NOMO-1 (cell line): Measurements from ENCODE around the gene CD200R1.

Experiments
- DNase-seq, 2 experiments: peaks; one replicate each; lab custom pipeline; 2025; ENCODE audit not compliant: unreplicated experiment in 2 of 2; lab: John Stamatoyannopoulos, UW

Gene CD200R1

DNA sequence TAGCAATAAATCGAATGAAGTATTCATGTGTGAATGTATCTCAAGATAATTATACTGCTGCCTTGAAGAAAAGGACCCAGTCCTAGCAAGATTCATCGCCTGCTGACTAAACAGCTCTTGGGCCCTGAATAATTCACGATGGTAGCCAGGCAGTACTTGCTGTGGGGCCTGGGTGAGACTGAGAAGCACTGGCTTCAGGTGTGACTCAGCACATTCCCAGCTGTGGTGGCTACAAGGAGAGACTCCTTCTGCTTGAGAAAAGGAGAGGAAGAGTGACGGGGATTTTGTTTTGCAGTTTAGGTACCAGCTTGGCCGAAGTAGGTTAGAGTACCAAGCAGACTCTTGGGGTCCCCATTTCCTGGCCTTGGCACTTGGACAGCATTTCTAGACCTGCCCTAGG lies 80.6 kb downstream of the CD200R1 start:
- DNase-seq: no peak

DNA sequence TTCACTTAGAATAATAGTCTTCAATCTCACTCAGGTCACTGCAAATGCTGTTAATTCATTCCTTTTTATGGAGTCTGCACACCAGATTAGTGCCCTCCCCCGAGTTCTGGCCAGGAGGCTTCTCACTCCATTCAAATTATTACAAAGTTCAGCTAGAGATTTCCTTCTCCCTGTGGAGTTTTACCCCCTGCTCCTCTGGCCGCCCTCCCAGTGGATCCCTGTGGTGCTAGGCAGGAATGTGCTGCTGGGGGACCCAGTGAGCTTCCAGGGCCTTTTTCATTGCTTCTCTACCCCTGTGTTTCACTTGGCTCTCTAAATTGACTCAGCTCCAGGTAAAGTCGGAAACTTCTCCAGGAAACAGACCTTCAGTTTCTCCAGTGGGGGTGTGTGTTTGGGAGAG lies 85.5 kb downstream of the CD200R1 start:
- no peak for DNase-seq

DNA sequence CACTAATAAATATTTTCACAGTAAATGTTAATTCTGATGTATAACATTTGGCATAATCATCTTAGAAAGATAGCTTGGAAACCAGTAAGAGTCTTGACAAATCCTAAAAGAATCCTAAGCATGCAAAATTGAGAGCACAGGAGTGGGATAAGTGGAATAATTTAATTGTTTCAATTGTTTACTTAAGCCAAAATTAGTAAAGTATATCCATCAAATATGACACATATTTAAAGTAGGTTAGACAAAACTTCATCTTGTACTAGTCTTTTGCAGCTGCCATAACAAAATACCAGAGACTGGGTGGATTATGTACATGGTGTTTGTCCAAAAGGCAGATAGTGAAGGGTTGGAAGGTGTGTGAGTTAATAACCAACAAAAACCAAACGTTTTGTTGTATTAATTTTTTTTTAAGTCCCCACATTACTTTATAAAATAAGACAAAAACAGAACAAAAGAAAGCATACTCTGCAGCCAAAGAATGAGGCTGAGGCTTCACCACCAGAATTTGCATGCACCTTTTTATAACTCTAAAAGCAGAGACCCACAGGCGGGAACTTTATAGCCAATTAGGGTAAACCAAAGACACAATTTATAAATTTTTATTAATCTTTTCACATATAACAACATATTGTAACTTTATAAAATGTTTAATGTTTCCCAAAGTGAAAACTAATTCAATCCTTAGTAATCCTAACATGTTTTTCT lies 86.4 kb downstream of the CD200R1 start:
- no peak for DNase-seq

DNA sequence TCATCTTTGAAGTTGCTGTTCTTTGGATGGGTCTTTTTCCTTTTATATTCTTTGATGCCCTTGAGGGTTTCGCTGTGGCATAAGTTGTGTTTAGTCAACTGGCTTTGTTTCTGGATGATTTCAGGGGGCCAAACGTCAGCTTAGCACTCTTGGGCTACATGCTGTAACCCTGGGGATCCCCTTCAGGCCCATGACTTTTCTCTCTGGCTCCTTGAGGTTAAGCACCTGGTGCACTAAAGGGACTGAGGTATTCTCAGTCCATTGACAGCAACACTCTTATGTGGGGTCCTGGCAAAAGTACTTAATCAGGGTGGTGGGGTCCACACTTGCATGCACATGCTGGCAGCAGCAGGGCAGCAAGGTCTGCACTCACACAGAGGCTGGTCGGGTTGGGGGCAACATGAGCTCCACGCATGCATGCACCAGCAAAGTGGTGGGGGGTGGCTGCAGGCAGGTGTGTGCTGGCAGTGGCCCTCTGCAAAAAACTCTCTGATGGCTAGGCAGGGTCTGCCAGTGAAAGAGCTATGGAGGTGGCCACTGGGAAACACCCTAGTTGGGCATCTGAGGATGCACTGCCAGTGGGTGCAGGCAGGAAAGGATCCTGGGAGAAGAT lies 90.1 kb downstream of the CD200R1 start:
- no peak for DNase-seq

DNA sequence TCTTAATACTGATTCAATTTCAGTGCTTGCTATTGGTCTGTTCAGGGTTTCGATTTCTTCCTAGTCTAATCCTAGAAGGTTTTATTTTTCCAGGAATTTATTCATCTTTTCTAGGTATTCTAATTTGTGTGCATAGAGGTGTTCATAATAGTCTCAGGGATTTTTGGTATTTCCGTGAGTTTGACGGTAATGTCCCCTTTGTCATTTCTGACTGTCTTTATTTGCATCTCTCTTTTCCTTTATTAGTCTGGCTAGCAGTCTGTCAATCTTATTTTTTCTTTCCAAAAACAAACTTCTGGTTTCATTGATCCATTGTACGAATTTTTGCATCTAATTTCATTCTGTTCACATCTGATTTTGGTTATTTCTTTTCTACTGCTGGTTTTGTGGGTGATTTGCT lies 93.0 kb downstream of the CD200R1 start:
- DNase-seq: no peak

DNA sequence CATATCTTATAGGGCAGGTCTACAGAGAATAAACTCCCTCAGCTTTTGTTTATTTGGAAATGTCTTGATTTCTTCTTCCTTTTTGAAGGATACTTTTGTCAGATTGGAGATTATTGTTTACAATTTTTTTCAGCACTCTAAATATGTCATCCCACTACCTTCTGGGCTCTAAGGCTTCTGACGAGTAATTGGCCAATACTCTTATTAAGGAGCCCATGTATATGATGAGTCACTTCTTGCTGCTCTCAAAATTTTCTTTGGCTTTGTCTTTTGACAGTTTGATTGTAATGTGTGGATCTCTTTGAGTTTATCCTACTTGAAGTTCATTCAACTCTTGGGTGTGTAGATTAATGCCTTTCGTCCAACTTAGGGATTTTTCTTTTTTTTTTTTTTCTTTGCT lies 99.3 kb downstream of the CD200R1 start:
- peak; percentile 35 to 69 for DNase-seq

DNA sequence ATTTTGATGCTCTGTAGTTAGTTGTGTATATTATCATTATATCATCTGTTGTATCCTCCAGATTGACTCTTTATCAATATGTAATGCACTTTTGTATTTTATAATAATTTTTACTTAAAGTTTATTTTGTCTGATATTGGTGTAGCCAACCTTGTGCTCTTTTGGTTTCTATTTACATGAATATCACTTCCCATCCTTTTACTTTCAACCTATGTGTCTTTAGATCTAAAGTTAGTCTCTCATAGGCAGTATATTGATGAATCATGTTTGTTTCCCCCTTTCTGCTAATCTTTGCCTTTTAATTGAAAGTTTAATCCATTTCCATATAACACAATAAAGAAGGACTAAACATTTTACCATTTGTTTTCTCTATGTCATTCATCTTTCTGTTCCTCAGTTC lies 100.2 kb downstream of the CD200R1 start:
- peak in 1 of 2 experiments; percentile 3 for DNase-seq

DNA sequence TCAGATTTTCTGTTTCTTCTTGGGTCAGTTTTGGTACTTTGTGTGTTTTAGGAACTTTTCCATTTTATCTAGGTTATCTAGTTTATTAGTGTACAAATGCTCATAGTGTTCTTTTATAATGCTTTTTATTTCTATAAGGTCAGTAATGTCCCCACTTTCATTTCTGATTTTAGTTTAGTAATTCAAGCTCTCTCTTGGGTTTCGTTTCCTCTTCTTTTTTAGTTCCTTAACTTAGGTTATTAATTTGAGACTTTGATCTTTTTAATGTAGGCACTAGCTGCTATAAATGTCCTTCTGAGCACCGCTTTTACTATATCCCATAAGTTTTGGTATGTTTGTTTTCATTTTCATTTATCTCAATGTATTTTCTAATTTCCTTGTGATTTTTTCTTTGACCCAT lies 101.3 kb downstream of the CD200R1 start:
- peak; percentile 6 to 88 for DNase-seq

DNA sequence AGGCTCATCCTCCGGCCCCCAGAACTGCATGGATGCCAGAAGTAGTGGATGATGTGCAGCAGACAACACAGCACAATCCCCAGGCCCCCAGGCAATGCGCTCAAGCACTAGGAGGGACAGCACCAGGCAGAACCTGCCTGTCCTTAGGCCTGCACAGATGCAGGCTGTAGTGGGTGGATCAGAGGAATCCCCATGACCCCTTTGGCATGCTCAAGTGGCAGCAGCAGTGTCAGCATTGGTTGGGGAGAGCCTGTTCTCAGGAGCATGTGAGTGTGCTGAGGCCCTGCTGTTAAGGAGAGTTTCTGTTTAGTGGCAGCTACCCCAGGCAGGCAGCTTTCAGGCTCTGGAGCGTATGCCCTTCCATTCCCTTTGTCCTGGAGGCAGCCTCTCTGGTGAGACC lies 103.2 kb downstream of the CD200R1 start:
- DNase-seq: no peak
